Raji (cell line): ENCODE results near the gene CCND1.

Experiments
- POLR2A ChIP-seq: IDR thresholded peaks from 2 replicates; pipeline ENCODE4 v1.6.1; 2011; ENCODE audit warnings: low read depth, low read length, control low read depth; ENCODE audit not compliant: insufficient read depth

The CCND1 gene

DNA sequence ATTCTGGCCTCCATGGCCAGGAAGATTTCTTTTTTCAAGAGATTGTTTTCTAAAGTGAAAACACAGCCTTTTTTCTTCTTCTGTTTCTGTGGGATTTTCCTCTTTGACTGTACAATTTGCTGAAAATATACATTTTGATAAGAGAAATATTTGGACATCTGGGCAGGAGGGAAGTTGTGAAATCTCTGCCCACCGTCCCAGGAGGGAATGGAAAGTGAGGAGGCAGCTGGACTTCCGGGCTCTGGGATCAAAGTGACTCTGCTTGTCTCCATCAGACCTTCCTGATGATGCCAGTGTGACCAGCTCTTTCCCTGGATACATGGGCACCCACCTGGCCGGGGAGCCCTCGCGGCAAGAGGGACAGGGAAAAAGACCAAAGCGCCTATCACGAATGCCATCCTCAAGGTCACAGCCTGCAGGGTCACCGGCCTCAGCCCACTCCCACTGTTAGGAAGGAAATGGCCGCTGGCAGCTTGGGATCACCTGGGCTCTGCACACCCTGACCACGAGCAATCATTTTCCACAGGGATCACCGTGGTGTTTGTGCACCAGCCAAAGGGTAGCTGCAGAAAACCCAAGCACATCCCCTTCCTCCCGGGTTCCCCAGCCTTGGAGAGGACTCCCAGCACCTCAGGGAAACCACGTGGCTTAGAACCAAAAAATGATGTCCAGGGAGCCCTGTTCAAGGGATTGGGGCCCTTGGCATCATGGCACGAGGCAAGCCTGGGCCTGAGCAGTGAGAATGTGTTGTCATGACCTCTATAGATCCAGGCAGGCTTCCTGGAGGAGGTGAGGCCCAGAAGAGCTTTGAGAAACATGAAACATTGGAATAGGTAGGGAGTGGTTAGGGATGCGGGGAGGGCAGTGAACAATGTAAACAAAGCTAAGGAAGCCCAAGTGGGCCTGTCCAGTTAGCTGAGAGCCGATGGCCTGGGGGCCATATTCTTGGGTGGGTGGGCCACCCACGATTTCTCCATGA is 29.1 kb upstream of the CCND1 start:
- no peak for TF ChIP-seq POLR2A

DNA sequence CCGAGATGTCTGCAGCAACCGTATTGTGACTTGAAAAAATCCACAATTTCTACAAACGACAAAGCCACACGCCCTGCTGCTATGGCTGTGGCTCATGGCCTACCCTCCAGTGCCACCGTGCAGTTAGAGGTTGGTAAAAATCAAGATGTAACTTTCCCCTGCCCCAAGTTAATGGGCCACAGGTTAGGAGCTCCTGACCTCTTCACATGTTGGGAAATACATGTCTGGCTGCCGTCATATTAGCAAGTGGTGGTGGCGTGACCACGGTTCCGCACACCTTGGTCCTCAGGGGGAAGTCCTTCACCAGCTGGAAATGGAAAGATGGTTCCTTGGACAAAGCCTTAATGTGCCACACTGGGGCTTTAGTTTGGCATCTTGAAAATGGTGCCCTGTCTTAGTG is 27.4 kb upstream of the CCND1 start:
- TF ChIP-seq POLR2A, result no peak

DNA sequence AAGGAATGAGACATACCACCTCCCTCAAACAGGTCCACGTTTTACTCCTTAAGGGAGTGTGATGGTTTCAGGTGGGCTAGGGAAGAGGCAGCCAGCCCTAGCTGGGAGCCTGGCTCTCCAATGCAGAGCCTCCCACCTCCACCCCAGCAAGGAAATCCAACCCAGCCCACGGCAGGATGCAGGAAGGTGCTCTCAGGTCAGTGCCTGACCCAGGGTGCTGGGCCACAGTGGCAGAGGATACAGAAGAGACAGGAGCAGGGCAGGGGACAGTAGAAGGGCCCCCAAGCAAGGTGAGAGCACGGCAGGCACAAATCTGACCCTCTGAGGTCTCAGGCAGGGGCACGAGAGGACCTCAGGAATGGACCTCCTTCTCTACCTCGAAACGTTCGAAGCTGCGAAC is 26.9 kb upstream of the CCND1 start:
- no peak for TF ChIP-seq POLR2A

DNA sequence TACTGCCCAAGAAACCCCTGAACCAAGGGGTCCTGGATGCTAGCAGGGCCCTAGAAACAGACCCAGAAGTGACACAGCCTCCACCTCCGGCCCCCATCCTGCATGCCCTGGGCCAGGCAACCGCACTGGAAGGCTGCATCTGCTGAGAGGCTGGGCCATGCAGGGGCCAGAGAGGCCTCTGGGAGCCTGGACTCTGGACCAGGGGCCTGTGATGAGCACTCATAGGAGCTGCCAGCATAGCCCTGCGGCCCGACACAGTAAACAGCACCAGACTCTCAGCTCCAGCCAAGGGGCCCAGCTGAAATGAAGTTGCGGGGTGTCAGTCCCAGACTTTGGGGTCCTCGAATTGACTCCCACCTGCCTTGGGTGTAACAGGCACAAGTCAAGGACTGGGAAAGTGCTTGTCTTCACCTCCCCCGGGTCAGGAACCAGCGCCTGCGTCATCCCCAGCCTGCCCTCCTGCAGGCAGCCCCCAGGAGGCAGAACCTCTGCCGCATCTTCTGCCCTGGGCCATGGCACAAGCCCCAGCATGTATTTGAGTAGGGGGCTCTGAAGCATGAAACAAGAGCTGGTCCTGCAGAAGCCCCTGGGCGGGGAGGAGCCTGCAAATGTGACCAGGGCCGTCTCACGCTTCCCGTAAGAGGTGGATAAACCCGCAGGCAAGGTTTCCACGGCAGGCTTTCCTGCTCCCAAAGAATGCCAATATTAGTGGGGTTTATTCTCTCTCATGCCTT is 25.2 kb upstream of the CCND1 start:
- no peak for TF ChIP-seq POLR2A

- TF ChIP-seq POLR2A, result no peak
Observed at GRCh38 chr11:69617220-69617619, 23.7 kb upstream of the CCND1 start.

GRCh38 chr11:69617682-69618081 is 23.3 kb upstream of the CCND1 start:
- TF ChIP-seq POLR2A, result no peak

DNA sequence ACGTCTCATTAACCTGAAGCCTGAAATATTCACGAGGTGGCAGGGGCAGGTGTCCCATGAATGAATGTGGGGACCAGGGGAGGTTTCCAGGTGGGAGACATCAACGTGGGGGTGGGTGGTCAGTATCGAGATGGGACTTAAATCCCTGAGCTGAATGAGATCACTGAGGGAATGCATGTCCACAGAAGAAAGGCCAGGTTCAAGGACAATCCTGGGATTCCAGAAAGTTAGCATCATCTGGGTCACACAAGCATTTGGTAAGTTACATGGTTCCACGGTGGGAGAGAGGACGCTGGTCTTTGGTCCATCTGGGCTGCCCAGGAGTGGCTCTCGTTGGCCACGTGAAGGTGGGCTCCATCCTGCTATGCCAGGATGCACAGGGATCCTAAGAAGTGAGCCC is 22.7 kb upstream of the CCND1 start:
- TF ChIP-seq POLR2A, result no peak

- TF ChIP-seq POLR2A, result no peak
Observed at GRCh38 chr11:69620683-69621290, 20.2 kb upstream of the CCND1 start.

GRCh38 chr11:69624293-69624692 is 16.7 kb upstream of the CCND1 start:
- no peak for TF ChIP-seq POLR2A

DNA sequence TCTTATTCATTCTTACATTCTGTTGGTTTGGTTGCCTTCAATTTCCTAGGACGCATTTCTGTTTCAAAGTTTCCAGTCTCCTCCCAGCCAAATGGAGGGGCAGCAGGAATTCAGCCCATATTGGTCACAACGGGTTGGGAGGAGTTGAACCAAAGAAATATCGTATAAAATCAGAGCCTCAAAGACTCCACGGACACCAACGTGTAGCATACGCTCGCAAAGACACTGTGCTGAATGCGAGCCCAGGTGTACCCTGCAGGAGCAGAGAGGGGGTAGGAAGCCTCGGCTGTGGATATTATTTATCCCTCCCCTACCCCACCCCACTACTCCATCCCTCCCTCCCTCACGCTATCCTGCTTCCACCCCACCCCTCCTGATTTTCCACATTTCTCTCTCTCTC is 15.5 kb upstream of the CCND1 start:
- no peak for TF ChIP-seq POLR2A

DNA sequence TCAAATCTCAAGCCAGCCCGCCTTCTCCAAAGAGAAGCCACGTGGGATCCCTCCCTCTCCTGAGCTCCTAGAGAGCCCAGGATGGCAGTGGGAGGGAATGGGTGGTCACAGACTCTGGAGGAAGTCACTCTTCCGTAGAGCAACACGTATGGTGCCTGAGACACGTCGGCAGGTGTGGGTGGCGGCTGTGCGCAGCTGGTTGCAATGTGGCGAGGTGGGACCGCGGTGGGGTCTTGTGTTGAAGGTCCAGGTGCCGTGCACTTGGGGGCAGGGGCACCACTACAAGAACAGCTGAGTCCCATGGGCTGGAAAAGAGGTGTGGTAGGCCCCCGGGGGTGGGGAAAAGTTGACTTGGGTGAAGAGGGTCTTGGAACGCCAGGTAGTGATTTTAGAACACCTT is 13.4 kb upstream of the CCND1 start:
- no peak for TF ChIP-seq POLR2A

DNA sequence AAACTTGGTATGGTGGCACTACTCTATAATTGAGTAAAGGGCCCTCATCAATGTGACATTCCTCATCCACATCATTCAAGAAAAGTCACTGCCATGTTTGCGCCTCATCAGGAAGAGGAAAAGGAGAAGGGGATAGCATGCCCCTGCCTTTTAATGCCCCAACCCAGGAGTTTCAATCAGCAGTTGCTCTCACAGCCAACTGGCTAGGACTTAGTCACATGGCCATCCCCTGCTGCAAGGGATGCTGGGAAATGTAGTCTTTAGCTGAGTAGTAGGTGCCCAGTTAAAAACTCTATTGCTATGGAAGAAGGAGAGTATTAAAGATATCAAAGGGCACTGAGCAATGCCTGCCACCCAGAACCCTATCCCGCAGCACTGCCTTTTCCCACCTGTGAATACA is 10.9 kb upstream of the CCND1 start:
- no peak for TF ChIP-seq POLR2A

DNA sequence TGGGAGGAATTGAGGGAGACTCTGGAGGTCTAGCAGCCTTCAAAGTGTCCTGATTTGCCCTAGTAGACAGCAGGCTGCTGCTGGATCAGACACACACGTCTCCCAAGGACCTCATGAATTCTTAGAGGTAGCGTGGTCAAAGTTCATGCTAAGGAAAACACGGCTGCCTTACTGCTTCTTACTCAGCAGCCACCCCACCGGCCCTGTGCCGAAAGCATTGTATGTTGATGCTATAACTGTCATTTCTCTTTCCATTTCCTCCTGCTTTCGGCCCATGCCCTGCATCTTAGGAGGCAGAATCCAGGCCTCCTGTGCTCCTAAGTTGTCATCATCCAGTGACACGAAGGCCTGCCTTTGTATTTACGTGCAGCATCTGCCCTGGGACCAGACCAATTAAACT is 10.5 kb upstream of the CCND1 start:
- TF ChIP-seq POLR2A, result no peak

GRCh38 chr11:69632900-69633299 is 8.1 kb upstream of the CCND1 start:
- TF ChIP-seq POLR2A, result no peak

- TF ChIP-seq POLR2A, result no peak
Observed at GRCh38 chr11:69634069-69634468, 6.9 kb upstream of the CCND1 start.

- TF ChIP-seq POLR2A, result no peak
Observed at GRCh38 chr11:69634590-69634989, 6.4 kb upstream of the CCND1 start.
